ENCODE results near the gene OVCA2.

The OVCA2 gene

GRCh38 chr17:2025622-2026309 lies 16.1 kb upstream of the OVCA2 start:
- Histone ChIP-seq H3K4me1 (ENCODE audit: control insufficient read depth, insufficient read depth, low read length, unreplicated experiment) (peaks cover 12% of the 10 kb centered on the region), H2AFZ (ENCODE audit: low read length, unreplicated experiment) (no peak overlapping the region), H3K36me3 (ENCODE audit: insufficient read depth, low read length) (no peaks in the 10 kb centered on the region), H3K27ac (ENCODE audit: low read depth, low read length) (no peak overlapping the region), H3K4me3 (ENCODE audit: low read depth, low read length) (peak overlapping the region; percentile 60), H3K79me2 (ENCODE audit: control insufficient read depth, insufficient read depth, low read length, unreplicated experiment) (no peaks in the 10 kb centered on the region), H3K27me3 (ENCODE audit: insufficient read depth, low read length) (peaks cover 47% of the 10 kb centered on the region)

GRCh38 chr17:2027528-2028233 lies 14.1 kb upstream of the OVCA2 start:
- Histone ChIP-seq H2AFZ (ENCODE audit: low read length, unreplicated experiment) (no peak overlapping the region), H3K27me3 (ENCODE audit: insufficient read depth, low read length) (peaks cover 36% of the 10 kb centered on the region)

GRCh38 chr17:2028234-2028614 lies 13.6 kb upstream of the OVCA2 start:
- Histone ChIP-seq H3K27ac (ENCODE audit: low read depth, low read length) (no peak overlapping the region), H3K4me1 (ENCODE audit: control insufficient read depth, insufficient read depth, low read length, unreplicated experiment) (peaks cover 22% of the 10 kb centered on the region), H3K4me3 (ENCODE audit: low read depth, low read length) (no peak overlapping the region), H3K36me3 (ENCODE audit: insufficient read depth, low read length) (no peaks in the 10 kb centered on the region), H3K27me3 (ENCODE audit: insufficient read depth, low read length) (peaks cover 30% of the 10 kb centered on the region), H3K79me2 (ENCODE audit: control insufficient read depth, insufficient read depth, low read length, unreplicated experiment) (peaks cover 10% of the 10 kb centered on the region), H2AFZ (ENCODE audit: low read length, unreplicated experiment) (no peak overlapping the region)

More at GRCh38 chr17:2027528-2028233, 14.1 kb upstream of the OVCA2 start:
- Histone ChIP-seq H3K4me3 (ENCODE audit: low read depth, low read length) (no peak overlapping the region), H3K4me1 (ENCODE audit: control insufficient read depth, insufficient read depth, low read length, unreplicated experiment) (peaks cover 19% of the 10 kb centered on the region), H3K79me2 (ENCODE audit: control insufficient read depth, insufficient read depth, low read length, unreplicated experiment) (peaks cover 10% of the 10 kb centered on the region), H3K36me3 (ENCODE audit: insufficient read depth, low read length) (no peaks in the 10 kb centered on the region), H3K27ac (ENCODE audit: low read depth, low read length) (no peak overlapping the region)

- no peaks in the 10 kb centered on the region for H3K36me3 ChIP-seq (ENCODE audit: insufficient read depth, low read length)
- H3K4me1 ChIP-seq (ENCODE audit: control insufficient read depth, insufficient read depth, low read length, unreplicated experiment): peaks cover 27% of the 10 kb centered on the region
- H3K27me3 ChIP-seq (ENCODE audit: insufficient read depth, low read length): peaks cover 26% of the 10 kb centered on the region
- peaks cover 10% of the 10 kb centered on the region for H3K79me2 ChIP-seq (ENCODE audit: control insufficient read depth, insufficient read depth, low read length, unreplicated experiment)
- H3K27ac ChIP-seq (ENCODE audit: low read depth, low read length): no peak overlapping the region
- H2AFZ ChIP-seq (ENCODE audit: low read length, unreplicated experiment): no peak overlapping the region
- H3K4me3 ChIP-seq (ENCODE audit: low read depth, low read length): no peak overlapping the region
Observed at GRCh38 chr17:2028737-2029136, 13.1 kb upstream of the OVCA2 start.

- H3K27me3 ChIP-seq (ENCODE audit: insufficient read depth, low read length): peaks cover 11% of the 10 kb centered on the region
- no peaks in the 10 kb centered on the region for H3K36me3 ChIP-seq (ENCODE audit: insufficient read depth, low read length)
- peak within 1 kb of the TSS; percentile 96 for H2AFZ ChIP-seq (ENCODE audit: low read length, unreplicated experiment)
- peak within 1 kb of the TSS; percentile 65 for H3K27ac ChIP-seq (ENCODE audit: low read depth, low read length)
- H3K4me3 ChIP-seq (ENCODE audit: low read depth, low read length): peak within 1 kb of the TSS; percentile 97
- H3K4me1 ChIP-seq (ENCODE audit: control insufficient read depth, insufficient read depth, low read length, unreplicated experiment): peaks cover 33% of the 10 kb centered on the region
- H3K79me2 ChIP-seq (ENCODE audit: control insufficient read depth, insufficient read depth, low read length, unreplicated experiment): peaks cover 10% of the 10 kb centered on the region
Observed at GRCh38 chr17:2029911-2030778, 11.7 kb upstream of the OVCA2 start, which contains the start of gene DPH1. TSS of gene DPH1 (plus strand) at chr17:2030153. CDS start at chr17:2030170, 17 bp downstream.

- Histone ChIP-seq H3K4me1 (ENCODE audit: control insufficient read depth, insufficient read depth, low read length, unreplicated experiment) (peaks cover 39% of the 10 kb centered on the region), H3K27ac (ENCODE audit: low read depth, low read length) (peak overlapping the region; percentile 3; the same call in 1 of the 2 replicates), H2AFZ (ENCODE audit: low read length, unreplicated experiment) (no peak overlapping the region), H3K79me2 (ENCODE audit: control insufficient read depth, insufficient read depth, low read length, unreplicated experiment) (peaks cover 10% of the 10 kb centered on the region), H3K36me3 (ENCODE audit: insufficient read depth, low read length) (no peaks in the 10 kb centered on the region), H3K27me3 (ENCODE audit: insufficient read depth, low read length) (peaks cover 5% of the 10 kb centered on the region), H3K4me3 (ENCODE audit: low read depth, low read length) (peak overlapping the region; percentile 97)
Observed at GRCh38 chr17:2030779-2031163, 11.1 kb upstream of the OVCA2 start.

GRCh38 chr17:2033153-2033552 lies 8.7 kb upstream of the OVCA2 start:
- Histone ChIP-seq H3K79me2 (ENCODE audit: control insufficient read depth, insufficient read depth, low read length, unreplicated experiment) (peaks cover 10% of the 10 kb centered on the region), H3K27ac (ENCODE audit: low read depth, low read length) (no peak overlapping the region), H3K4me1 (ENCODE audit: control insufficient read depth, insufficient read depth, low read length, unreplicated experiment) (peaks cover 40% of the 10 kb centered on the region)

GRCh38 chr17:2034157-2034556 lies 7.7 kb upstream of the OVCA2 start:
- peaks cover 10% of the 10 kb centered on the region for H3K79me2 ChIP-seq (ENCODE audit: control insufficient read depth, insufficient read depth, low read length, unreplicated experiment)
- H3K4me1 ChIP-seq (ENCODE audit: control insufficient read depth, insufficient read depth, low read length, unreplicated experiment): peaks cover 32% of the 10 kb centered on the region
- H3K4me3 ChIP-seq (ENCODE audit: low read depth, low read length): no peak overlapping the region
- no peaks in the 10 kb centered on the region for H3K27me3 ChIP-seq (ENCODE audit: insufficient read depth, low read length)
- H2AFZ ChIP-seq (ENCODE audit: low read length, unreplicated experiment): no peak overlapping the region
- H3K36me3 ChIP-seq (ENCODE audit: insufficient read depth, low read length): no peaks in the 10 kb centered on the region
- no peak overlapping the region for H3K27ac ChIP-seq (ENCODE audit: low read depth, low read length)

More at GRCh38 chr17:2033153-2033552, 8.7 kb upstream of the OVCA2 start:
- no peaks in the 10 kb centered on the region for H3K27me3 ChIP-seq (ENCODE audit: insufficient read depth, low read length)
- no peak overlapping the region for H3K4me3 ChIP-seq (ENCODE audit: low read depth, low read length)
- no peak overlapping the region for H2AFZ ChIP-seq (ENCODE audit: low read length, unreplicated experiment)
- H3K36me3 ChIP-seq (ENCODE audit: insufficient read depth, low read length): no peaks in the 10 kb centered on the region

GRCh38 chr17:2034806-2035540 lies 6.8 kb upstream of the OVCA2 start:
- Histone ChIP-seq H3K36me3 (ENCODE audit: insufficient read depth, low read length) (no peaks in the 10 kb centered on the region), H3K4me1 (ENCODE audit: control insufficient read depth, insufficient read depth, low read length, unreplicated experiment) (peaks cover 32% of the 10 kb centered on the region), H3K27me3 (ENCODE audit: insufficient read depth, low read length) (no peaks in the 10 kb centered on the region), H3K27ac (ENCODE audit: low read depth, low read length) (peak overlapping the region; percentile 59), H3K79me2 (ENCODE audit: control insufficient read depth, insufficient read depth, low read length, unreplicated experiment) (peaks cover 10% of the 10 kb centered on the region), H2AFZ (ENCODE audit: low read length, unreplicated experiment) (no peak overlapping the region), H3K4me3 (ENCODE audit: low read depth, low read length) (0 out of 2 replicates have a peak overlapping the region, but pooled peaks have one; percentile 21)
